H7 (cell line): ENCODE results near the gene SCFD1. TPM values are rescaled to one million over a fixed set of nuclear protein-coding genes. Genes with fewer than 3 reads are reported as not detected.
"Not testable (repeated sequence)": the region's sequence is repeated elsewhere in the genome, so short reads cannot be mapped to it uniquely, and the experiment has no call there.

Experiments
- DNase-seq: peaks from one replicate; pipeline ENCODE4 v3.0.0; 2012
- H3K27me3 ChIP-seq: 2 replicates; pipeline ENCODE4 v1.6.0; 2011; ENCODE audit warnings: mild to moderate bottlenecking, low read length; ENCODE audit not compliant: control insufficient read depth, insufficient read depth
- H3K36me3 ChIP-seq: replicated peaks from 2 replicates; pipeline ENCODE4 v1.5.1; 2011; ENCODE audit warnings: low read length; ENCODE audit not compliant: control insufficient read depth, insufficient read depth
- H3K4me3 ChIP-seq: 2 replicates; pipeline ENCODE4 v1.5.1; 2011; ENCODE audit warnings: low read depth, mild to moderate bottlenecking, control low read depth, low read length, moderate library complexity; ENCODE audit not compliant: insufficient read depth
- total RNA-seq: library from RNA; depleted of rRNA; stranded (reverse); fragments of >200 nt; shearing (Covaris generic); gene quantifications from 2 replicates; pipeline ENCODE4 v1.2.3, GENCODE V29; 2014

Gene SCFD1
- total RNA-seq, 1 experiment from 2014 or later = 84.5 TPM

- H3K27me3 ChIP-seq = no peaks in the 10 kb centered on the region
- no peak overlapping the region for H3K4me3 ChIP-seq
- DNase-seq = no peak
- peaks cover 15% of the 10 kb centered on the region for H3K36me3 ChIP-seq
These were observed 24.6 kb upstream of the SCFD1 start for GRCh38 chr14:30597504-30597903.

DNA sequence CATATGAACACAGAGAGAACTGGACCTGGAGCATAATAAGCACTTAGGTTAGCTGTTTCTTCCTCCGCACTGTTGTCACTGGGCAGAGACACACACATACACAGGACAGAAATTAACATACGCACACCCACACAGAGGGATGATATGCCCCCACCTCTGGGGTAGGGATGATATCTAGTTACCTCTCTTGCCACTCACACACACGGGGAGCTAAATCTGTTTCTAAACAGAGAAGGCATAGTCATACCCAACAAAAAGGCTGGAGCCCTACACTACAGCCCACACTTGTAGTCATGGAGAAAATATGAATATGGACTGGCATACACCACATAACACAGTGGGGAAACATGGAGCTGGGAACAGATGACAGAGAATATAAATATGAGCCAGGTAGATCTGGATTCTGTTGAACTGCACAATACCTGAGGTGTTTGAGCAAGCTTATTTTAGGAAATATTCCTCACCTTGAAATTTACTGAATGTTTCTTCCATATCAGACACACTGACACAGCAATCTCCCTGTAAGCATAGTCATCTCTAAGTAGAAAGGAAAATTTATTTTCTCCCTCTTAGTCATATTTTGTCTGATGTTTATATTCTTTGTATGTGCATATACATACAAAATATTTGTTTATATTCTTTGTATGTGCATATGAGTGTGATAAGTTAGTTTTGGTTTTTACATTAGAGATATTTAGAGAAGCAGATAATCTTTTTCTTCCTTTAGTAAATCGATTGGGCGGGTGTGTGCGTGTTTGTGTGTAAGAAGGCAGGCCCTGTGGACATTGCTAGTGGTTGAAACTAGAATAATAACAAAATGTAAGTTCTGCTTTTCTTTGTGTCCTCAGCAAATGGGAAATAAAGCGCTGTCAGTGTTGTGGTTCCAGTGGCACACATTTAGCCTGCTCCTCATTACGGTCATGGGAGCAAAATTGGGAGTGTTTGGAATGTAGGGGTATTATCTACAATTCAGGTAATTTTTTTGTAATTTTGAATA, 20.9 kb upstream of the SCFD1 start:
- Histone ChIP-seq H3K27me3 (no peaks in the 10 kb centered on the region), H3K4me3 (no peak overlapping the region), H3K36me3 (peaks cover 22% of the 10 kb centered on the region)
- no peak for DNase-seq

- no peak for DNase-seq
- no peaks in the 10 kb centered on the region for H3K27me3 ChIP-seq
- no peak overlapping the region for H3K4me3 ChIP-seq
- H3K36me3 ChIP-seq = peaks cover 27% of the 10 kb centered on the region
These were observed 18.7 kb upstream of the SCFD1 start for GRCh38 chr14:30603402-30603801.

GRCh38 chr14:30604696-30605095, 17.4 kb upstream of the SCFD1 start:
- H3K27me3 ChIP-seq, DNase-seq, H3K4me3 ChIP-seq: not testable (repeated sequence)
- H3K36me3 ChIP-seq = peaks cover 24% of the 10 kb centered on the region

DNA sequence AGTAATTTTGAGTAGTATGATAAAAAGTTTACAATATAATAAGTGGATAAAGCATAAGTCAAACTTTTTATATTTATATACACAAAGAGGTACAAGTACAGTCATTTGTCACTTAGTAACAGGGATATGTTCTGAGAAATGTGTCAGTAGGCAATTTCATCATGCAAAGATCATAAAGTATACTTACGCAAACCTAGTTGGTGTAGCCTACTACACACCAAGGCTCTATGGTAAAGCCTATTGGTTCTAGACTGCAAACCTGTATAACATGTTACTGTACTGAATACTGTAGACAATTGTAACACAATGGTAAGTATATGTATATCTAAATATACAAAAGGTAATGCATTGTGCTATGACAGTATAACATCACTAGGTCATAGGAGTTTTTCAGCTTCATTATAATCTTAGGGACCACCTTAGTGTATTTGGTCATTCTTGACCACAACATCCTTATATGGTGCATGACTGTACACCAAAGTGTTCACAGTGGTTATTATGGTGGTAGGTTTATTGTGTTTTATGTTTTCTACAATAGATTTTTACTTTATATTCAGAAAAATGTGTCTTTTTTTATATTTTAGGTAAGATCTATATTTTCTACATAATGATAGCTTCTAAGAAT, 14.9 kb upstream of the SCFD1 start:
- DNase-seq = no peak
- Histone ChIP-seq H3K27me3 (no peaks in the 10 kb centered on the region), H3K36me3 (peaks cover 24% of the 10 kb centered on the region), H3K4me3 (no peak overlapping the region)

DNA sequence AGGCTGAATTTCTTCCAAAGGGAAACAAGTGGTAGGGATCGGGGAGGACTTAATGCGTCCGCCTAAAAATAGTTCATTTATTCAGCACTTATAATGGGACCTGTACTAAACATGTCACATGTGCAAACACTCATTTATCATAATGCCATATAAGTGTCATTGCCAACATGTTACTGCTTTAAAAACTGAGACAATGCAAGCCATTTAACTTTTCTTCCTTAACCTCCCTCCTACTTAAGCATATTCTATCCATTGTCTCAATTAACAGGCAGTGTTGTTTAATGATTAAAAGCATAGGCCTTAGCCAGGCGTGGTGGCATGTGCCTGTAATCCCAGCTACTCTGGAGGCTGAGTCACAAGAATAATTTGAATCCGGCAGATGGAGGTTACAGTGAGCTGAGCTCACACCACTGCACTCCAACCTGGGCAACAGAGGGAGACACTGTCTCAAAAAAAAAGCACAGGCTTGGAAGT, 13.5 kb upstream of the SCFD1 start:
- Histone ChIP-seq H3K27me3 (no peaks in the 10 kb centered on the region), H3K4me3 (no peak overlapping the region), H3K36me3 (peaks cover 18% of the 10 kb centered on the region)
- no peak for DNase-seq

- Histone ChIP-seq H3K4me3 (no peak overlapping the region), H3K27me3 (no peaks in the 10 kb centered on the region), H3K36me3 (peaks cover 17% of the 10 kb centered on the region)
- DNase-seq = no peak
These were observed 11.3 kb upstream of the SCFD1 start for GRCh38 chr14:30610787-30611343.

DNA sequence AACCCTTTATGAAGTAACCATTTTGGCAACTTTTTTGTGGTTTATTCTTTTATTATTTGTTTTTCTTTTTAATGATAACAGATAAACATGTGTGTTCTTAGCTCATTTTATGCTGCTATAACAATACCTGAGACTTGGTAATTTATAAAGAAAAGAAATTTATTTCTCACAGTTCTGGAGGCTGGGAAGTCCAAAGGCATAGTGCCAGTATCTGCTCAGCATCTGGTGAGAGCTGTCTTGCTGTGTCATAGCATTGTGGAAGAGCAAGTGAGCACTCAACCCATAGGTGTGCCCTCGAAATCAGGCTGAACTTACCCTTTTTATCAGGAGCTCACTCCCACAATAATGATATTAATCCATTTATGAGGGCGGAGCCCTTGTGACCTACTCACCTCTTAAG, 8.0 kb upstream of the SCFD1 start:
- H3K27me3 ChIP-seq = no peaks in the 10 kb centered on the region
- H3K4me3 ChIP-seq = no peak overlapping the region
- DNase-seq = no peak
- H3K36me3 ChIP-seq = peaks cover 9% of the 10 kb centered on the region

DNA sequence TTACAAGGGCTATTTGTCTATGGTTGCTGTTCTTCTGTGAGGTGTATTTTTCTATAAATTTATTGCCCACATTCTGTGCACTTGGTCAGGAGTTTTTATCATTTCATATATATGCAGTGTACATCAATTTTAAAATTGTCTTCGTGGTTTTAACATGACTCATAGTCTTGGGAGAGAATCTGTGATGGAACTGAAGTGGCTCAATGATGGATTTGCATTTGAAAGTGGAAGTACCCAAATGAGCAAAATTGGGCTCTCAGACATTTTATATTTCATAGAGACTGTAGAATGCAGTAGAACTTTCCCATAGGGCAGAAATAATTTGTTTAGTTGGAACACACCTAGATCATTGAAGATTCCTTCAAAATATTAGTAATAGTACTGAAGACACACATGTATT, 1.9 kb upstream of the SCFD1 start:
- no peaks in the 10 kb centered on the region for H3K27me3 ChIP-seq
- DNase-seq = no peak
- H3K36me3 ChIP-seq = no peaks in the 10 kb centered on the region; the same call in 1 of the 2 replicates
- H3K4me3 ChIP-seq = no peak overlapping the region

DNA sequence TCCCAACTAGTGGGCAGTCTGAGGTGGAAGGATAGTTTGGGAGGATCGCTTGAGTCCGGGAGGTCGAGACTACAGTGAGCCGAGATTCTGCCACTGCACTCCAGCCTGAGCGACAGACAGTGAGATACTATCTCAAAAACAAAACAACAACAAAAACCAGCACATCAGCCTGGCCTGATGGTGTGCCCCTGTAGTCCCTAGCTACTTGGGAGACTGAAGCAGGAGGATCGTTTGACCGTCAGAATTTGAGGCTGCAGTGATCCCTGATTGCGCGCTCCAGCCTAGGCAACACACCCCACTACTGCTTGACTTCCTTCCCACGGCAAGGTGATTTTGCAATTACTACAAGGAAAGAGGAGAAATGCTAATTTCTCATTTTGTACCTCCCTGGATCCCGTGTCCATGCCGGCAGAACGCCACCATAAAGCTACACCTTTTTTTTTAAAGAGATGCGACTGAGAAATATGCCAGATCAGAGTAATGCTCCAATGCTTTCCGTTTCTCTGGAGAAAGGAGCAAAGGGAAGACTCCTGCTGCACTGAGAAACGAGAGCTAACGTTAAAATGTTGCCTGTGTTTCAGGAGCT, 672 bp upstream of the SCFD1 start:
- no peaks in the 10 kb centered on the region for H3K27me3 ChIP-seq
- DNase-seq = peak; percentile 6
- no peaks in the 10 kb centered on the region; the same call in 1 of the 2 replicates for H3K36me3 ChIP-seq
- H3K4me3 ChIP-seq = peak overlapping the region; percentile 92

- Histone ChIP-seq H3K4me3 (no peak overlapping the region), H3K36me3 (no peaks in the 10 kb centered on the region), H3K27me3 (no peaks in the 10 kb centered on the region)
- no peak for DNase-seq
These were observed 1.5 kb downstream of the SCFD1 start for GRCh38 chr14:30623412-30624131.

DNA sequence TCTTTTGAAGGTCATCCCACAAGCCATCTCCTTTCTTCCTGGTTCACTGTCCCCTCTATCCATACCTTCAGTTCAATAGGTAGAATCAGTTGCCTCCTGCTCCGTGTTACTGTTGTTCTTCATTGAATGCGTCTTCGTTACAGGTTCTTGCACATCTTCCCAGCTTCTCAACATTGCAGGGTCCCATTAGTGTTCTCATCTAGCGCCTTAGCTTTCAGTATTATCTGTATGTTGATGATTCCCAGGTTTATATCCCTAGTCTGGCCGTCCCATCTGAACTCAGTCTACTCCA, 2.0 kb downstream of the SCFD1 start:
- no peaks in the 10 kb centered on the region for H3K27me3 ChIP-seq
- DNase-seq = no peak
- H3K36me3 ChIP-seq = no peaks in the 10 kb centered on the region
- no peak overlapping the region for H3K4me3 ChIP-seq

- Histone ChIP-seq H3K4me3 (no peak overlapping the region), H3K27me3 (no peaks in the 10 kb centered on the region), H3K36me3 (peaks cover 1% of the 10 kb centered on the region; the same call in 1 of the 2 replicates)
- no peak for DNase-seq
These were observed 3.4 kb downstream of the SCFD1 start for GRCh38 chr14:30625533-30625932.

- H3K36me3 ChIP-seq, H3K4me3 ChIP-seq, H3K27me3 ChIP-seq, DNase-seq: not testable (repeated sequence)
These were observed 7.3 kb downstream of the SCFD1 start for GRCh38 chr14:30629432-30629831.
